Kidney (tissue), 14 donors: ENCODE results near the gene ADAM8. TPM values are rescaled to one million over a fixed set of nuclear protein-coding genes. Genes with fewer than 3 reads are reported as not detected.
A peak's percentile ranks its signal among the peaks of the same experiment; 100 is the strongest.

ENCODE experiments used
- DNase-seq, 5 donors: peaks; one replicate each; pipeline ENCODE4 v3.0.0-alpha.2; 2013 to 2020
- FAIRE-seq: peaks from 2 replicates; lab custom pipeline; 2012; peaks lifted over from hg19 to GRCh38; lab: Jason Lieb, UNC
- H3K27ac ChIP-seq, 2 donors: one replicate each; pipeline ENCODE4 v1.7.0; 2013; ENCODE audit warnings: low read depth in 2 of 2, low read length in 2 of 2, inconsistent platforms in 1 of 2
- H3K27me3 ChIP-seq: one replicate; pipeline ENCODE4 v1.7.1; 2013; ENCODE audit warnings: low read length, inconsistent platforms; ENCODE audit not compliant: control insufficient read depth, insufficient read depth
- H3K36me3 ChIP-seq, 3 donors: one replicate each; pipeline versions ENCODE4 v1.7.0 to v1.7.1; 2013; ENCODE audit warnings: low read length in 3 of 3, control low read depth in 1 of 3, inconsistent platforms in 1 of 3; ENCODE audit not compliant: insufficient read depth in 3 of 3, control insufficient read depth in 2 of 3
- H3K4me1 ChIP-seq, 3 donors: one replicate each; pipeline versions ENCODE4 v1.7.0 to v1.7.1; 2013; ENCODE audit warnings: low read length in 3 of 3, inconsistent platforms in 1 of 3, low read depth in 1 of 3; ENCODE audit not compliant: control insufficient read depth in 2 of 3, insufficient read depth in 2 of 3
- H3K4me3 ChIP-seq, 3 donors: one replicate each; pipeline versions ENCODE4 v1.7.0 to v1.8.1; 2013; ENCODE audit warnings: low read length in 3 of 3, control low read depth in 1 of 3, inconsistent platforms in 1 of 3
- H3K9ac ChIP-seq, 3 donors: one replicate each; pipeline versions ENCODE4 v1.7.0 to v1.7.1; 2013; ENCODE audit warnings: low read length in 3 of 3, control low read depth in 1 of 3, inconsistent platforms in 1 of 3
- H3K9me3 ChIP-seq, 3 donors: one replicate each; pipeline versions ENCODE4 v1.7.0 to v1.7.1; 2013; ENCODE audit warnings: low read length in 3 of 3, control low read depth in 1 of 3, inconsistent platforms in 1 of 3; ENCODE audit not compliant: control insufficient read depth in 2 of 3, insufficient read depth in 1 of 3
- CTCF ChIP-seq: IDR thresholded peaks from 3 replicates; pipeline ENCODE4 v1.5.1; 2012; ENCODE audit warnings: mild to moderate bottlenecking, moderate library complexity, borderline replicate concordance; ENCODE audit not compliant: insufficient read depth; ENCODE audit errors: extremely low read depth
- intact Hi-C: fragments of 100-400 bp; cut with DNase I; formaldehyde crosslinking; loops from one replicate; pipeline ENCODE4 v1.11.1; 2022
- polyA plus RNA-seq: library from polyadenylated mRNA; stranded (reverse); fragments of 350-450 nt; fragmentation: Illumina TruSeq; extraction: RNeasy Lipid Tissue Mini Kit (QIAGEN cat#74804); gene quantifications from one replicate; pipeline ENCODE4 v1.2.3, GENCODE V29; 2014; ENCODE audit warnings: low read depth, low replicate concordance; ENCODE audit not compliant: insufficient read depth
- total RNA-seq: library from RNA; stranded (reverse); fragmentation: NEBNext Ultra II Directional; extraction: Animal tissue kit (Norgen Biotek cat#: 25700); gene quantifications from one replicate; pipeline ENCODE4 v1.2.1, GENCODE V29; 2021
- donor health status: control.
- donor health status: control.
- donor health status: control.
- donor health status: control.
- donor health status: control.
- donor health status: DM: yes; HTN: yes; CAD: no.
- donor health status: Normal renal cell carcinoma (clear cell type).

Gene ADAM8
- total and polyA plus RNA-seq, 2 donors from 2014 or later = 3.4 to 16.6 TPM

DNA sequence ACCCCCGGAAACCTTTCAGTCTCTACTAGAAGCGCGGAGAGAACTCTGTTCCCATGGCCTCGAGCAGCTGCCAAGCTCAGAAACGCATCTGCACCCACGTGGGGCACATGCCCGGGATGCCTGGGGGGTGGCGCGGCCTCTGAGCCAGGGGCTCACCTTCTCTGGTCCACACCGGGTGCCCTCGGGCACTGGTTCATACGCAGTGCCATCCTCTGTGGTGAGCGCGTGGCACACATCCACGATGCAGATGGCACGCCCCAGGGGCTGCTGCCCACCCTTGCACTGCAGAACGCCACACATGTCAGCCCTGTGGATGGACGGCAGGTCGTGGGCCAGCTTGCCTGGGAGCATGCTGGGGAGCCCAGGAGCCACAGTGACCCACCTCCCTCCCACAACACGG lies 6.5 kb downstream of the ADAM8 start:
- no peak overlapping the region for H3K9ac ChIP-seq
- peak in 1 of 5 donors; percentile 66 for DNase-seq
- no peak for FAIRE-seq

GRCh38 chr10:133269367-133269766 lies 7.3 kb downstream of the ADAM8 start:
- Histone ChIP-seq H3K9me3 (no peaks in the 10 kb centered on the region), H3K4me1 (no peaks in the 10 kb centered on the region), H3K27ac (no peak overlapping the region), H3K36me3 (no peaks in the 10 kb centered on the region), H3K9ac (no peak overlapping the region), H3K4me3 (no peak overlapping the region), H3K27me3 (no peaks in the 10 kb centered on the region)
- intact Hi-C loops = no loop called here
- TF ChIP-seq CTCF = no peak
- FAIRE-seq = no peak
- DNase-seq = peak in 1 of 5 donors; percentile 78

More for the DNA sequence above, 6.5 kb downstream of the ADAM8 start:
- no peak overlapping the region for H3K27ac ChIP-seq
- no peak for TF ChIP-seq CTCF
- intact Hi-C loops = no loop called here
- H3K27me3 ChIP-seq = no peaks in the 10 kb centered on the region
- no peak overlapping the region for H3K4me3 ChIP-seq
- no peaks in the 10 kb centered on the region for H3K9me3 ChIP-seq
- no peaks in the 10 kb centered on the region for H3K36me3 ChIP-seq
- no peaks in the 10 kb centered on the region for H3K4me1 ChIP-seq

GRCh38 chr10:133268532-133268931 lies 8.1 kb downstream of the ADAM8 start:
- Histone ChIP-seq H3K27ac (no peak overlapping the region), H3K4me1 (no peaks in the 10 kb centered on the region), H3K4me3 (no peak overlapping the region), H3K9ac (no peak overlapping the region), H3K27me3 (no peaks in the 10 kb centered on the region), H3K36me3 (no peaks in the 10 kb centered on the region), H3K9me3 (no peaks in the 10 kb centered on the region)
- FAIRE-seq (no peak), DNase-seq (peak in 1 of 5 donors; percentile 71)
- TF ChIP-seq CTCF = no peak
- intact Hi-C loops = no loop called here

DNA sequence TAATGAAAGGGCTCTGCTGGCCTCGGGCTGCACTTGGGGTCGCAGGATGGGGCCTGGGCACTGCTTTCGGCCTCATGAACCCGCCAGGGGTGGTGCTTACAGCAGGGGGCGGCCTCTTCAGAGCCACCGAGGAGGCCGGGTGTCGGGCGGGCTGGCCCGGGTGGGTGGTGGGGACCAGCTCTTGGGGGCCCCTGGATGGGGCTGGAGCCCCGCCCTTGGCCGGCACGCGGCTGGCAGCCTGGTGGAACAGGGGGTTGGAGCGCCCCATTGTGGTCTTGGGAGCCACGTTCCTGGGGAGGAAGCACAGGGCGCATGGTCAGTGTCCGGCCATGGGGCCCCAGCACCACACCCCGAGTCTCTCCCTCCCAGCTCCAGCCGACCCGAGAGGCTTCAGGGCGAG lies 8.8 kb downstream of the ADAM8 start:
- TF ChIP-seq CTCF = no peak
- H3K9ac ChIP-seq = no peak overlapping the region
- no peaks in the 10 kb centered on the region for H3K27me3 ChIP-seq
- no peak for FAIRE-seq
- intact Hi-C loops = no loop called here
- H3K27ac ChIP-seq = no peak overlapping the region
- no peaks in the 10 kb centered on the region for H3K36me3 ChIP-seq
- H3K4me1 ChIP-seq = peaks cover 0 to under 1% (median 0%) of the 10 kb centered on the region in 3 donors
- DNase-seq = peak in 1 of 5 donors; percentile 73
- H3K9me3 ChIP-seq = no peaks in the 10 kb centered on the region
- H3K4me3 ChIP-seq = no peak overlapping the region
